ENCODE results near the gene KRTAP5-2.

Gene KRTAP5-2

DNA sequence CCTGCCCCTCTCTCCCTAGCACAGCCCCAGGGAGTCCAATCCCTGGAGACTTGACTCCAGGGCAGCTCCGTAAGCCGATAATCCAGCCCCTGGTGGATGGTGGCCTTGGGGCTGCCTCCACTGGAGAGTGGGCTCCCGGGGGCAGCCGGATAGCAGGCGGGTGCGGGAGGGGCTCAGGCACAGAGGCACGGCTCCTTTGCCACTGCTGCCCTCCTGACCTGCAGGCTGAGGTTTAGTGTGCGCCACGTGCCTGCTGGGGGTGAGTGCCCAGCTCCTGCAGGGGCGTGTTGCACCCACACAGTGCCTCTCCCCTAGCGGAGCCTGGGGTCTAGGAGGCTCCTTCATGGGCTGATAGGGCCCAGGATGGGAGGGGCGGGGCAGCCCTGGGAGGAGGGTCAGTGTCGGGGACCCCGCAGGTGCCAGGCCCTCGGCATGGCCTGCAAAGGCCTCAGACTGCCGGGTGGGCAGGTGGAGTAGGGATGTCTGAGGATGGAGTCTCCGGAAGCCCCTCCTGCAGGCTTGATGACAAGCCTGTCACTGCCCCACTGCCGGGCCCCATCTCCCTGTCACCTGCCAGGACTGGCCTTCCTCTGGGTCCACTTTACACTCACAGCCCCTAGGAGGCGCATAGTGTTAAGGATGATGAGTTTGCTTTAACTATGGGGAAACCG lies 31.6 kb downstream of the KRTAP5-2 start:
- H3K27me3 ChIP-seq (ENCODE audit: insufficient read depth, low read depth, severe bottlenecking), result no peaks in the 10 kb centered on the region
- H3K27ac ChIP-seq, result peak overlapping the region; percentile 55
- H3K4me3 ChIP-seq (ENCODE audit: low read depth, low read length), result no peak overlapping the region
- peak; percentile 83 for DNase-seq
- peak; percentile 50 for TF ChIP-seq CTCF (IDR thresholded peaks at IDR 0.05; ENCODE audit: low read depth, low read length)
- no peaks in the 10 kb centered on the region for H3K9me3 ChIP-seq (ENCODE audit: severe bottlenecking)
- H3K36me3 ChIP-seq, result peaks cover 39% of the 10 kb centered on the region

DNA sequence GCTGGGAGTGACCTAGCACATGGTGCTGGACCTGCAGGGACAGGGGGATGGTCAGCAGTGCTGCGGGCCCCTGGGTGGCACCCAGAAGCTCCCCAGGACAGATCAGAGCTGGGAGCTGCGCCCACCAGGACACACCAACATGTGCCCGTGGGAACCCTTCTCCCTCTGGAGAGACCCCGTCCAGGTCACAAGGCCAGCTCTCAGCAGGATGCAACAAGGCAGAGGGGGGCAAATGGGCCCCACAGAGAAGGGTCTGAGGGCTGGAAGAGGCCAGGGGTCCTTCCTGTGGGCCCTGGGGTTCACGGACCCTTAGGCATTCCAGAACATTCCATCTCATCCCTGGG lies 32.2 kb downstream of the KRTAP5-2 start:
- Histone ChIP-seq H3K9me3 (ENCODE audit: severe bottlenecking) (no peaks in the 10 kb centered on the region), H3K36me3 (peaks cover 45% of the 10 kb centered on the region), H3K27ac (0 out of 2 replicates have a peak overlapping the region, but pooled peaks have one; percentile 34), H3K27me3 (ENCODE audit: insufficient read depth, low read depth, severe bottlenecking) (no peaks in the 10 kb centered on the region), H3K4me3 (ENCODE audit: low read depth, low read length) (no peak overlapping the region)
- no peak for TF ChIP-seq CTCF (IDR thresholded peaks at IDR 0.05; ENCODE audit: low read depth, low read length)
- DNase-seq, result no peak

DNA sequence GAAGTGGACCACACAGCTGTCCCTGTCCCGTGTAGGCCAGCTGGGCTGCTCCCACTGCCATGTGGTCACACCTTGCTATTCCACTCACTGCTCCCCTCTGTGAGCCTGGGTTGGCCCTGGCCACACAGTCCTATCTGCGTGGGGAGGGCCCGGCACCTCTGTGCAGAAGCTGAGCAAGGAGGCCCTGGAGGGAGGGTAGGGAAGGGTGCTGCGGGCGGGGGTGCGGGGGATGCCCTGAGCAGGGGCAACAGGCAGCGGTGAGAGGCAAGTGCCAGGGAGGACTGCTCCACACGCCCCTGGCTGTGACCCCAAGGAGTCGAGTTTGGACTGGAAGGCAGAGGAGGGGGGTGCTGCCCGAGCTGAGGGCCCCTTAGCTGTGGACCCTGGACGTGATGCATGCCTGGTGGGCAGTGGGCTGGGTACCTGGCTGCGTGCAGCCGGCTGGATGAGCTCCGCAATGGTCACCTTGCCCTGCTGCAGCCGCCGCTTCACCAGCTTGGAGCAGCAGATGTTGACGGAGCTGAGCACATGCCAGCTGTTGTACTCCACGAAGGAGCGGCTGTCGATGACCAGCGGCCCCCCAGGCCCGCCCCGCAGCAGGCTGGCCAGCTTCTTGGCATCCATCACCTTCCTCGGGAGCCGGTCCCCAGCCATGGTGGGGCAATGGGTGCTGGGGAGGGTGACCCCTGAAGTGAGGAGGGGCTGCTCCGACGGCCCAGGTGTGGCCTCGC lies 32.8 kb downstream of the KRTAP5-2 start:
- H3K4me3 ChIP-seq (ENCODE audit: low read depth, low read length), result no peak overlapping the region
- no peaks in the 10 kb centered on the region for H3K9me3 ChIP-seq (ENCODE audit: severe bottlenecking)
- peaks cover 51% of the 10 kb centered on the region for H3K36me3 ChIP-seq
- H3K27me3 ChIP-seq (ENCODE audit: insufficient read depth, low read depth, severe bottlenecking), result no peaks in the 10 kb centered on the region
- no peak for DNase-seq
- H3K27ac ChIP-seq, result peak overlapping the region; percentile 65
- no peak for TF ChIP-seq CTCF (IDR thresholded peaks at IDR 0.05; ENCODE audit: low read depth, low read length)

DNA sequence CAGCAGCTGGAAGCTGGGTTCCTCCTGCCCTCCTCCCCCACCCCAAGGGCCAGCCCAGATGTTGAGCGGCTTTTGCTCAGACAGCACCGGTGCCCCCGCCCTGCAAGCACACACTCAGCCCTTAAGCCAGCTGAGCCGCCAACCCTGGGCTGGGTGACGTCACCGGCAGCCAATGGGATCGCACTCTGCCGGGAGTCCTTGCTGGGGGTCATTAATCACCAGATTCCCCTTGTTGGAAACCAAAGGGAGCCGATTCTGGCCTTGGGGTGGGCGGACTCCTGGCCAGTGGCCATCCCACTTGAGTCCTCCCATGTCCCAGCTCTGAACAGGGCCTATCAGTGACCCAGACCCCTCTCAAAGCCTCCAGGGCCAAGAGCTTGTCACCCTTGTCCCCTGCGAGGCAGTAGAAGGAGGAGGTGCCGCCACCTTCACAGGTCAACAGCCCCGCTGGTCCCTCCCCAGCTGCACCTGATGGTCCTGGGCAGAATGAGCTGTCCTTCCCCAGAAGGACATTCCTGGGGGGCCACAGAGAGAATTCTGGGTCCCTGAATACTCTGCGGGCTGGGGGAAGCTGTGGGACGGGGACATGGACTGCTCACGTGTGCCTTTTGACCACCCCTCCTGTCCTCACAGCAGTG lies 33.4 kb downstream of the KRTAP5-2 start:
- DNase-seq, result peak; percentile 97
- Histone ChIP-seq H3K4me3 (ENCODE audit: low read depth, low read length) (no peak overlapping the region), H3K27ac (peak overlapping the region; percentile 65), H3K36me3 (peaks cover 57% of the 10 kb centered on the region), H3K9me3 (ENCODE audit: severe bottlenecking) (no peaks in the 10 kb centered on the region), H3K27me3 (ENCODE audit: insufficient read depth, low read depth, severe bottlenecking) (no peaks in the 10 kb centered on the region)
- TF ChIP-seq CTCF (IDR thresholded peaks at IDR 0.05; ENCODE audit: low read depth, low read length), result no peak

- H3K27me3 ChIP-seq (ENCODE audit: insufficient read depth, low read depth, severe bottlenecking), result no peaks in the 10 kb centered on the region
- DNase-seq, result no peak
- no peak overlapping the region for H3K4me3 ChIP-seq (ENCODE audit: low read depth, low read length)
- TF ChIP-seq CTCF (IDR thresholded peaks at IDR 0.05; ENCODE audit: low read depth, low read length), result no peak
- peak overlapping the region; percentile 37 for H3K27ac ChIP-seq
- H3K9me3 ChIP-seq (ENCODE audit: severe bottlenecking), result no peaks in the 10 kb centered on the region
- H3K36me3 ChIP-seq, result peaks cover 54% of the 10 kb centered on the region
Observed at GRCh38 chr11:1563697-1564534, 34.2 kb downstream of the KRTAP5-2 start.

All from WERI-Rb-1 (cell line).